Hepatocyte (in vitro differentiated cells): ENCODE data around the gene ZNF480. TPM values are rescaled to one million over a fixed set of nuclear protein-coding genes. Genes with fewer than 3 reads are reported as not detected.

Source experiments
- DNase-seq: peaks from one replicate; pipeline ENCODE4 v3.0.0-alpha.2; 2016; ENCODE audit warnings: low spot score
- H2AFZ ChIP-seq: fragments of 200-600 bp; sonication (generic); 2 replicates; pipeline ENCODE4 v1.6.0; 2016; ENCODE audit warnings: antibody characterized with exemption, mild to moderate bottlenecking
- H3K27ac ChIP-seq: fragments of 200-600 bp; sonication (generic); 2 replicates; pipeline ENCODE4 v1.5.1; 2016; ENCODE audit warnings: mild to moderate bottlenecking
- H3K27me3 ChIP-seq: fragments of 200-600 bp; sonication (generic); 2 replicates; pipeline ENCODE4 v1.6.1; 2016
- H3K36me3 ChIP-seq: fragments of 200-600 bp; sonication (generic); replicated peaks from 2 replicates; pipeline ENCODE4 v1.5.1; 2016; ENCODE audit warnings: low read depth; ENCODE audit not compliant: insufficient read depth
- H3K4me1 ChIP-seq: fragments of 200-600 bp; sonication (generic); 2 replicates; pipeline ENCODE4 v1.5.1; 2016; ENCODE audit warnings: mild to moderate bottlenecking, moderate library complexity; ENCODE audit not compliant: insufficient read depth
- H3K4me2 ChIP-seq: fragments of 200-600 bp; sonication (generic); 2 replicates; pipeline ENCODE4 v1.6.0; 2016
- H3K4me3 ChIP-seq: fragments of 200-600 bp; sonication (generic); 2 replicates; pipeline ENCODE4 v1.5.1; 2016; ENCODE audit warnings: mild to moderate bottlenecking
- H3K79me2 ChIP-seq: fragments of 200-600 bp; sonication (generic); 2 replicates; pipeline ENCODE4 v1.6.0; 2017; ENCODE audit warnings: mild to moderate bottlenecking
- H3K9me2 ChIP-seq: fragments of 200-600 bp; sonication (generic); replicated peaks from 2 replicates; pipeline ENCODE4 v1.6.0; 2017; ENCODE audit warnings: mild to moderate bottlenecking; ENCODE audit not compliant: insufficient read depth
- H3K9me3 ChIP-seq: fragments of 200-600 bp; sonication (generic); 2 replicates; pipeline ENCODE4 v1.5.1; 2016; ENCODE audit warnings: low read depth, mild to moderate bottlenecking
- H4K20me1 ChIP-seq: fragments of 200-600 bp; sonication (generic); 2 replicates; pipeline ENCODE4 v1.6.0; 2016; ENCODE audit warnings: mild to moderate bottlenecking; ENCODE audit not compliant: insufficient read depth, poor library complexity, severe bottlenecking
- EZH2 ChIP-seq: fragments of 200-600 bp; sonication (generic); IDR thresholded peaks from 2 replicates; pipeline ENCODE4 v1.6.1; 2016; ENCODE audit warnings: antibody characterized with exemption, mild to moderate bottlenecking, borderline replicate concordance
- EZH2phosphoT487 ChIP-seq: fragments of 200-600 bp; sonication (generic); IDR thresholded peaks from one replicate; pipeline ENCODE4 v1.6.1; 2018; ENCODE audit warnings: antibody characterized with exemption, mild to moderate bottlenecking, low read depth, moderate library complexity; ENCODE audit not compliant: unreplicated experiment, severe bottlenecking
- WGBS: methylation state at CpG from one replicate; pipeline ENCODE4 v1.1.6; 2016; ENCODE audit warnings: low lambda C conversion rate; ENCODE audit errors: missing lambda C conversion rate; 5-methylcytosine and 5-hydroxymethylcytosine counted together
- polyA plus RNA-seq: library from polyadenylated mRNA; unstranded; fragments of >200 nt; fragmentation: Nextera tagmentation; extraction: Ambion mirVana; gene quantifications from 2 replicates; pipeline ENCODE4 v1.2.1, GENCODE V29; 2016
- total RNA-seq: library from RNA; depleted of rRNA; stranded (reverse); fragments of >200 nt; gene quantifications from 2 replicates; pipeline ENCODE4 v1.2.3, GENCODE V29; 2014
- TF ChIP-seq, protein P1 (sequence below): fragments of 200-600 bp; sonication (generic); IDR thresholded peaks from 2 replicates; pipeline ENCODE4 v1.5.1; 2016; ENCODE audit warnings: antibody characterized with exemption, mild to moderate bottlenecking; ENCODE audit not compliant: poor library complexity

Gene ZNF480
- total and polyA plus RNA-seq, 2 experiments from 2014 or later: 8.7 to 17.9 TPM

DNA sequence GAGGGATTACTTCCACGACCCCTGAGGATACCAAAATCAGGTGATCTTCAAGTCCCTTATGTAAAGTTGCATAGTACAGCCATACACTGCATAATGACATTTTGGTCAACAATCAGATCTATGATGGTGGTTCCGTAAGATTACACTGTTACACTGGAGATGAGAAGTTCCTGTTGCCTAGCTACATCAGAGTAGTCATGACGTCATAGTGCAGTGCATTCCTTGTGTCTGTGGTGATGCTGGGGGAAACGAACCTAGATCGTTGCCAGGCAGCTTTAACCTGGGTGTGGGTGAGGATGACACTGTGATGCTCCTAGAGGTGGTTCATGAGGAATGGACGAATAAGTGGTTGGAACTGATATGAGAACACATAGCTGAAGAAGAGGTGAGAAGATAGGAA lies 48.2 kb downstream of the ZNF480 start:
- TF ChIP-seq EZH2phosphoT487: no peak
- TF ChIP-seq, protein P1, sequence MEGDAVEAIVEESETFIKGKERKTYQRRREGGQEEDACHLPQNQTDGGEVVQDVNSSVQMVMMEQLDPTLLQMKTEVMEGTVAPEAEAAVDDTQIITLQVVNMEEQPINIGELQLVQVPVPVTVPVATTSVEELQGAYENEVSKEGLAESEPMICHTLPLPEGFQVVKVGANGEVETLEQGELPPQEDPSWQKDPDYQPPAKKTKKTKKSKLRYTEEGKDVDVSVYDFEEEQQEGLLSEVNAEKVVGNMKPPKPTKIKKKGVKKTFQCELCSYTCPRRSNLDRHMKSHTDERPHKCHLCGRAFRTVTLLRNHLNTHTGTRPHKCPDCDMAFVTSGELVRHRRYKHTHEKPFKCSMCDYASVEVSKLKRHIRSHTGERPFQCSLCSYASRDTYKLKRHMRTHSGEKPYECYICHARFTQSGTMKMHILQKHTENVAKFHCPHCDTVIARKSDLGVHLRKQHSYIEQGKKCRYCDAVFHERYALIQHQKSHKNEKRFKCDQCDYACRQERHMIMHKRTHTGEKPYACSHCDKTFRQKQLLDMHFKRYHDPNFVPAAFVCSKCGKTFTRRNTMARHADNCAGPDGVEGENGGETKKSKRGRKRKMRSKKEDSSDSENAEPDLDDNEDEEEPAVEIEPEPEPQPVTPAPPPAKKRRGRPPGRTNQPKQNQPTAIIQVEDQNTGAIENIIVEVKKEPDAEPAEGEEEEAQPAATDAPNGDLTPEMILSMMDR: no peak
- no peak for TF ChIP-seq EZH2
- H2AFZ ChIP-seq: no peak overlapping the region
- H3K27me3 ChIP-seq: no peaks in the 10 kb centered on the region
- DNase-seq: no peak
- no peaks in the 10 kb centered on the region for H3K9me2 ChIP-seq
- no peaks in the 10 kb centered on the region for H3K79me2 ChIP-seq
- no peaks in the 10 kb centered on the region for H4K20me1 ChIP-seq
- no peak overlapping the region for H3K27ac ChIP-seq
- H3K36me3 ChIP-seq: no peaks in the 10 kb centered on the region
- peaks cover 3% of the 10 kb centered on the region for H3K9me3 ChIP-seq
- no peak overlapping the region for H3K4me2 ChIP-seq
- no peaks in the 10 kb centered on the region for H3K4me1 ChIP-seq
- H3K4me3 ChIP-seq: no peak overlapping the region
- 94% methylated on average over 6 of the region's 6 CpGs for WGBS

DNA sequence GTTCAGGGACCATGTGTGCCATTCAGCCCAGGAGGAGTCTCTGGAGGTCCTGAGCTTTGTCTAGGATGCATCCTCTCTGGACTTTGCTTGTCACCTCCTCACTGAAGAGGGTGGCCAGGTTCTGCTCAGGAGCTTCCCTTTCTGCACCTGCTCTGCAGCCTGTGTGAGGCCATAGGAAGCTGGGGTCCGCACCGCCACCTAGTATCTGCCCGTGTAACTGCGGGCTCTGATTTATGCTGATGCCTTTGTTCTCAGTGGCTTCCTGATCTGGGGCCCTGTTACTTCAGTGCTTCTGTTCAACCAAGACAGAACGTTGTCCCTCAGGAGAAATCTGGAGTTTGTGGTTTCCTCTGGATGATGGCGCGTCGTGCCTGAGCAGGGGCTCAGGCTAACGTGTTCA lies 54.5 kb downstream of the ZNF480 start:
- H2AFZ ChIP-seq: no peak overlapping the region
- no peaks in the 10 kb centered on the region for H3K79me2 ChIP-seq
- no peaks in the 10 kb centered on the region for H3K9me2 ChIP-seq
- no peak for DNase-seq
- H3K4me3 ChIP-seq: no peak overlapping the region
- no peaks in the 10 kb centered on the region for H3K36me3 ChIP-seq
- WGBS: 80% methylated on average over 9 of the region's 9 CpGs
- H3K4me1 ChIP-seq: no peaks in the 10 kb centered on the region
- TF ChIP-seq, protein P1: no peak
- TF ChIP-seq EZH2phosphoT487 (no peak), EZH2 (no peak)
- H4K20me1 ChIP-seq: no peaks in the 10 kb centered on the region
- H3K27me3 ChIP-seq: no peaks in the 10 kb centered on the region
- no peak overlapping the region for H3K27ac ChIP-seq
- H3K9me3 ChIP-seq: peaks cover 5% of the 10 kb centered on the region
- H3K4me2 ChIP-seq: no peak overlapping the region

DNA sequence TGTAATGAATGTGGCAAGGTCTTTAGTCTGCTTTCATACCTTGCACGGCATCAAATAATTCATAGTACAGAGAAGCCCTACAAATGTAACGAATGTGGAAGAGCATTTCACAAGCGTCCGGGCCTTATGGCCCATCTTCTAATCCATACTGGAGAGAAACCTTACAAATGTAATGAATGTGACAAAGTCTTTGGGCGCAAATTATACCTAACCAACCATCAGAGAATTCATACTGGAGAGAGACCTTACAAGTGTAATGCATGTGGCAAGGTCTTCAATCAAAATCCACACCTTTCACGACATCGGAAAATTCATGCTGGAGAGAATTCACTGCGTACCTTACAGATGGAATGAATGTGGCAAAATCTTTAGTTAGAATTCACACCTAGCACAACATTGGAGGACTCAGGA lies 69.5 kb downstream of the ZNF480 start:
- Histone ChIP-seq H2AFZ (no peak overlapping the region), H4K20me1 (no peaks in the 10 kb centered on the region), H3K9me3 (peaks cover 43% of the 10 kb centered on the region), H3K27me3 (no peaks in the 10 kb centered on the region), H3K4me2 (no peak overlapping the region), H3K4me1 (peaks cover 3% of the 10 kb centered on the region), H3K9me2 (no peaks in the 10 kb centered on the region), H3K4me3 (no peak overlapping the region), H3K36me3 (peaks cover 7% of the 10 kb centered on the region), H3K27ac (no peak overlapping the region), H3K79me2 (peaks cover 11% of the 10 kb centered on the region)
- TF ChIP-seq, protein P1: no peak
- TF ChIP-seq EZH2phosphoT487 (no peak), EZH2 (no peak)
- no peak for DNase-seq
- 98% methylated on average over 8 of the region's 8 CpGs for WGBS
